Body of pancreas (tissue), 4 donors: ENCODE measurements around the gene BPIFB4. TPM values are rescaled to one million over a fixed set of nuclear protein-coding genes. Genes with fewer than 3 reads are reported as not detected.
"Not testable (repeated sequence)": the region's sequence is repeated elsewhere in the genome, so short reads cannot be mapped to it uniquely, and the experiment has no call there.

Experiments
- ATAC-seq: fragments of 150-250 bp; one replicate; pipeline ENCODE4 v1.9.1; 2016
- DNase-seq, 4 donors: peaks; one replicate each; pipeline ENCODE4 v3.0.0-alpha.2; 2019
- H3K27ac ChIP-seq, 4 donors: fragments of 200-600 bp; sonication (generic); 1 replicate in 3 of 4; 2 replicates in 1 of 4; pipeline versions ENCODE4 v1.5.1 to v1.6.1; 2016 to 2019; ENCODE audit warnings: mild to moderate bottlenecking in 1 of 4, mixed read lengths in 1 of 4, moderate library complexity in 1 of 4
- H3K27me3 ChIP-seq, 2 donors: fragments of 200-600 bp; sonication (generic); one replicate each; pipeline ENCODE4 v1.6.0; 2016; ENCODE audit warnings: mild to moderate bottlenecking in 1 of 2
- H3K36me3 ChIP-seq, 2 donors: fragments of 200-600 bp; sonication (generic); replicated peaks in 1 of 2; 2 replicates each; pipeline ENCODE4 v1.5.1; 2016; ENCODE audit warnings: low read depth in 2 of 2; ENCODE audit not compliant: insufficient read depth in 1 of 2
- H3K4me1 ChIP-seq: fragments of 200-600 bp; sonication (generic); one replicate; pipeline ENCODE4 v1.6.0; 2016
- H3K4me3 ChIP-seq, 2 donors: fragments of 200-600 bp; sonication (generic); 1 replicate in 1 of 2; 2 replicates in 1 of 2; pipeline ENCODE4 v1.5.1; 2016 to 2019
- H3K9me3 ChIP-seq, 3 donors: fragments of 200-600 bp; sonication (generic); 1 replicate in 2 of 3; 2 replicates in 1 of 3; pipeline ENCODE4 v1.5.1; 2016
- POLR2A ChIP-seq, 3 donors: fragments of 450-650 bp; IDR thresholded peaks; one replicate each; pipeline ENCODE4 v1.6.1; 2016; ENCODE audit warnings: antibody characterized with exemption in 3 of 3, mild to moderate bottlenecking in 2 of 3
- WGBS, 2 donors: methylation state at CpG; one replicate each; pipeline ENCODE4 v1.1.5; 2017; 5-methylcytosine and 5-hydroxymethylcytosine counted together
- intact Hi-C: fragments of 100-400 bp; cut with DNase I; formaldehyde crosslinking; loops from one replicate; pipeline ENCODE4 v1.15.1; 2023
- total RNA-seq, 2 donors: library from RNA; depleted of rRNA; stranded (reverse); fragments of >200 nt; gene quantifications; one replicate each; pipeline ENCODE4 v1.1.0, GENCODE V29; 2016
- TF ChIP-seq, protein P1 (sequence below), 7 experiments: fragments of 450-650 bp in 4 of 7; fragments of 200-600 bp in 3 of 7; sonication (generic) in 3 of 7; IDR thresholded peaks; one replicate each; pipeline ENCODE4 v1.5.1; 2016 to 2019; ENCODE audit warnings: antibody characterized with exemption in 7 of 7

The BPIFB4 gene
- total RNA-seq, 2 donors from 2014 or later = not detected

DNA sequence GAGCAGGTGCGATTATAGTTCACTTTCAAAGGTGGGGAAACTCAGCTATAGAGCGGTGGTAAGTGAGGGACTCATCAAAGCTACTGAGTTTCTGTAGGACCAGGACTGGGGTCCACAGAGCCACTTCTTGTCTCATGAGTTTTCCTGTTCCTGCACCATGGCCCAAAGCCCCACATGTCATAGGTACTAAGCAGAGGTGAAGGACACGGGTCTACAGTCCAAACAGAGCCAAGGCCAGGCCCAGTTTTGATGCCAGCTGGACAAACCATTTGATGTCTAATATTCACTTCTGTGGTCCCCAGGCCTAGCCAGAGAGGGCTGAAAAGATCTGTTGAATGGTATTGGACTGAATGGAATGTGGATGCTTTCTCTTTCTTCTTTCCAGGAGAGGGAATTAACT is 37.0 kb upstream of the BPIFB4 start:
- Histone ChIP-seq H3K4me3 (no peak overlapping the region), H3K9me3 (peaks cover 0 to 8% (median 0%) of the 10 kb centered on the region in 3 donors), H3K27ac (no peak overlapping the region), H3K27me3 (no peaks in the 10 kb centered on the region), H3K36me3 (no peaks in the 10 kb centered on the region), H3K4me1 (no peaks in the 10 kb centered on the region)
- TF ChIP-seq, protein P1, sequence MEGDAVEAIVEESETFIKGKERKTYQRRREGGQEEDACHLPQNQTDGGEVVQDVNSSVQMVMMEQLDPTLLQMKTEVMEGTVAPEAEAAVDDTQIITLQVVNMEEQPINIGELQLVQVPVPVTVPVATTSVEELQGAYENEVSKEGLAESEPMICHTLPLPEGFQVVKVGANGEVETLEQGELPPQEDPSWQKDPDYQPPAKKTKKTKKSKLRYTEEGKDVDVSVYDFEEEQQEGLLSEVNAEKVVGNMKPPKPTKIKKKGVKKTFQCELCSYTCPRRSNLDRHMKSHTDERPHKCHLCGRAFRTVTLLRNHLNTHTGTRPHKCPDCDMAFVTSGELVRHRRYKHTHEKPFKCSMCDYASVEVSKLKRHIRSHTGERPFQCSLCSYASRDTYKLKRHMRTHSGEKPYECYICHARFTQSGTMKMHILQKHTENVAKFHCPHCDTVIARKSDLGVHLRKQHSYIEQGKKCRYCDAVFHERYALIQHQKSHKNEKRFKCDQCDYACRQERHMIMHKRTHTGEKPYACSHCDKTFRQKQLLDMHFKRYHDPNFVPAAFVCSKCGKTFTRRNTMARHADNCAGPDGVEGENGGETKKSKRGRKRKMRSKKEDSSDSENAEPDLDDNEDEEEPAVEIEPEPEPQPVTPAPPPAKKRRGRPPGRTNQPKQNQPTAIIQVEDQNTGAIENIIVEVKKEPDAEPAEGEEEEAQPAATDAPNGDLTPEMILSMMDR (IDR thresholded peaks at IDR 0.05) = no peak
- TF ChIP-seq POLR2A (IDR thresholded peaks at IDR 0.05) = no peak
- DNase-seq = no peak
- no peak for ATAC-seq
- 67 to 88% methylated on average over 2 to 3 of the region's 3 CpGs for WGBS, 2 donors
- intact Hi-C loops = no loop called here

DNA sequence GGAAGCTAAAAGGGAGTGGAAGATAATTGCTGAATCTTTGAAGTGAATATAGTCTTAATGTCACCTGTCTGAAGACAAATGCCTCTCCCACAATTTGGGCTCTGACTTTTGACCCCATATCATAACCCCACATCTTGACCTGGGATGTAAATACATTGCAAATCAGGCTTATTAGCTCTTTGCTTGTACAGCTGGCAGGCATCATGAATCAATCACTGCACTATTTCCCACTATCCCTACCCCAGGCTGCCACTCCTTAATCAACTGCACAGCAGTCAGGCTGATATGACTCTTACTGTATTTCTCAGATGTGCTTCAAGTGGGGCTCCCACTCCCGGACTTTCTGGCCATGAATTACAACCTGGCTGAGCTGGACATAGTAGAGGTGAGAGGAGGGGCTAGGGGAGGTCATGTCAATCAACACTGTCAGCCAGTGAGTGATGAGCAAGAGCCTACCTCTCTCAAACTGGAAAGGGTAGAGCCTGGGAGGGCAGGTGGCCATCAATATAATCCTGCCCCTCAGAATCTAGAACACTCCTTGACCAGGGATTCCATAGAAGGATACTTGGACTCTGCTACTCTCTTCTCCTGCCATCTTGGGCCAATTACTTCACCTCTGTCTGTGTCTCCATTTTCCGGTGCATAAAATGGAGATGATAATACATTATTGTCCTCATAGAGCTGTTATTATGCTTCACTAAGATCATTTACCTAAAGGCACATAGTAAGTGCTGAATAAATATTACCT is 36.3 kb upstream of the BPIFB4 start:
- WGBS, 2 donors = 63 to 65% methylated on average over 2 of the region's 2 CpGs
- DNase-seq (no peak), ATAC-seq (no peak)
- Histone ChIP-seq H3K36me3 (no peaks in the 10 kb centered on the region), H3K27me3 (no peaks in the 10 kb centered on the region), H3K4me1 (no peaks in the 10 kb centered on the region), H3K9me3 (peaks cover 0 to 8% (median 0%) of the 10 kb centered on the region in 3 donors), H3K4me3 (no peak overlapping the region), H3K27ac (no peak overlapping the region)
- TF ChIP-seq, protein P1 (IDR thresholded peaks at IDR 0.05) = no peak
- TF ChIP-seq POLR2A (IDR thresholded peaks at IDR 0.05) = no peak
- intact Hi-C loops = no loop called here

DNA sequence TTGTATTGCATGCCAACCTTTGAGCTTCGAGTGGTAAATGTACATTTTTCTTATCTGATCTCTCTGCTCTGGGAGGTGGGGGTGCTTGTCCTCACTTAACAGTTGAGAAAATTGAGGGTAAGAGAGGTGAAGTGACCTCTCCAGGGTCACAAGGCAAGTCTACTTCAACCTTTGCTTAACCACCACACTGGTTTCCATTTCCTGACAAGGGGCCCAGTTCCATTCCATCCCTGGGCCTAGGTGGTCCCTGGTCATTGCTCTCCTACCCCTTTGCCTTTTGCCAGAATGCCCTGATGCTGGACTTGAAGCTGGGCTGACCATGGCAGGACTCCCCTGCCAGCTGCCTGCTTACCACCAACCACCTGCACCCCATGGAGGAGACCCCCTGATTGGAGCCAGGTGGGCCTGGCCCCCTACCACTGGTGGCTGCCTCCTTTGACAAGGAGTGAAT is 35.7 kb upstream of the BPIFB4 start:
- 14 to 19% methylated on average over 1 of the region's 1 CpG for WGBS, 2 donors
- Histone ChIP-seq H3K4me1 (no peaks in the 10 kb centered on the region), H3K4me3 (no peak overlapping the region), H3K27ac (no peak overlapping the region), H3K36me3 (no peaks in the 10 kb centered on the region), H3K9me3 (peaks cover 0 to 8% (median 0%) of the 10 kb centered on the region in 3 donors), H3K27me3 (no peaks in the 10 kb centered on the region)
- TF ChIP-seq, protein P1 (IDR thresholded peaks at IDR 0.05) = no peak
- TF ChIP-seq POLR2A (IDR thresholded peaks at IDR 0.05) = no peak
- DNase-seq (no peak), ATAC-seq (no peak)
- intact Hi-C loops = no loop called here

DNA sequence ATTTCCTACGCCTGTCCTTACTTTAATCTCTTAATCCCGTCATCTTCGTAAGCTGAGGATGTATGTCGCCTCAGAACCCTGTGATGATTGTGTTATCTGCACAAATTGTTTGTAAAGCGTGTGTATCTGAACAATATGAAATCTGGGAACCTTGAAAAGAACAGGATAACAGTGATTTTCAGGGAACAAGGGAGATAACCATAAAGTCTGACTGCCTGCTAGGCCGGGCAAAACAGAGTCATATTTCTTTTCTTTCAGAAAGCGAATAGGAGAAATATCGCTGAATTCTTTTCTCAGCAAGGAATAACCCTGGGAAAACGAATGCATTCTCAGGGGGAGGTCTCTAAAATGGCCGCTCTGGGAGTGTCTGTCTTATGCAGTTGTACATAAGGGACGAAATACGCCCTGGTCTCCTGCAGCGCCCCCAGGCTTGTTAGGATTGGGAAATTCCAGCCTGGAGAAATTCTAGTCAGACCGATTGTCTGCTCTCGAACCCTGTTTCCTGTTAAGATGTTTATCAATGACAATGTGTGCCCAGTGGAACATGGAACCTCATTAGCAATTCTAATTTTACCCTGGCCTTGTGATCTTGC is 34.2 kb upstream of the BPIFB4 start:
- DNase-seq, H3K4me1 ChIP-seq, H3K9me3 ChIP-seq, H3K4me3 ChIP-seq, H3K36me3 ChIP-seq, ATAC-seq, H3K27me3 ChIP-seq, intact Hi-C loops, H3K27ac ChIP-seq: not testable (repeated sequence)
- 67 to 82% methylated on average over 15 of the region's 15 CpGs for WGBS, 2 donors

DNA sequence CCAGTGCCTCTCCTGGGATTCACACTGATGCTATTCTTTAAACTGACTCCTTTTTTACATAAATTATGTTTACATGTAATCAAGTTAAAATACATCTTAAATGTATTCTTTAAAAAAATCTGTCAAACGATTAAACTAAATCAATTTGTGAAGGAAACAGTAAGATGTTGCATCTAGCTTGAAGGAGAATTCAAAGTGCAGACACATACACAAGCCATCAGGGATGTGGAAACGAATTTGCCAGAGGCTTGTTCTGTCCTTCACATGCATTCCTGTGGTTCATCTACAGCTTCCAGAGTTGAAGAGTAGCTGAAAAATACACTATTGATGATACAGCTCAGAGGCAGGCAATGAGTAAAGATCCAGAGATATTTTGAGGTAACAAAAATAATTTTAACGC is 33.0 kb upstream of the BPIFB4 start:
- H3K9me3 ChIP-seq = peaks cover 0 to 8% (median 0%) of the 10 kb centered on the region in 3 donors
- no peak overlapping the region for H3K27ac ChIP-seq
- H3K4me1 ChIP-seq = no peaks in the 10 kb centered on the region
- no peak for DNase-seq
- WGBS, 2 donors = 46 to 52% methylated on average over 3 of the region's 3 CpGs
- H3K27me3 ChIP-seq = no peaks in the 10 kb centered on the region
- H3K36me3 ChIP-seq = no peaks in the 10 kb centered on the region
- TF ChIP-seq POLR2A (IDR thresholded peaks at IDR 0.05) = no peak
- TF ChIP-seq, protein P1 (IDR thresholded peaks at IDR 0.05) = no peak
- ATAC-seq = no peak
- intact Hi-C loops = no loop called here
- no peak overlapping the region for H3K4me3 ChIP-seq
